H1 (cell line): Measurements from ENCODE around the gene EPHA8. TPM values are rescaled to one million over a fixed set of nuclear protein-coding genes. Genes with fewer than 3 reads are reported as not detected.

Experiments used
- CTCF ChIA-PET: fragments of 300-600 bp; sonication (Branson Sonifier 250); formaldehyde crosslinking; loops from one replicate; lab custom pipeline; 2021; ENCODE audit not compliant: partially characterized antibody; lab: Charles Lee
- POLR2A ChIA-PET: fragments of 300-600 bp; sonication (Branson Sonifier 250); formaldehyde crosslinking; loops from one replicate; lab custom pipeline; 2021; ENCODE audit warnings: inconsistent platforms; ENCODE audit not compliant: partially characterized antibody; lab: Charles Lee
- DNase-seq, 2 experiments: peaks; one replicate each; pipeline versions ENCODE4 v3.0.0 to v3.0.0-alpha.2; 2010 to 2022; ENCODE audit warnings: low spot score in 2 of 2, low read depth in 1 of 2, mixed read lengths in 1 of 2
- FAIRE-seq: peaks from 2 replicates; lab custom pipeline; 2011; peaks lifted over from hg19 to GRCh38; lab: Jason Lieb, UNC
- H2AFZ ChIP-seq: 2 replicates; pipeline ENCODE4 v1.8.1; 2012; ENCODE audit warnings: low read length, inconsistent platforms
- H2AK5ac ChIP-seq: 2 replicates; pipeline ENCODE4 v1.6.1; 2013; ENCODE audit warnings: low read depth, low read length
- H2BK120ac ChIP-seq: replicated peaks from 2 replicates; pipeline ENCODE3; 2013; ENCODE audit warnings: low read depth, low read length, inconsistent platforms
- H2BK12ac ChIP-seq: 2 replicates; pipeline ENCODE4 v1.6.1; 2013; ENCODE audit warnings: low read depth, low read length
- H2BK15ac ChIP-seq: 2 replicates; pipeline ENCODE4 v1.6.1; 2013; ENCODE audit warnings: low read length
- H2BK20ac ChIP-seq: 2 replicates; pipeline ENCODE4 v1.6.1; 2013; ENCODE audit warnings: low read length
- H2BK5ac ChIP-seq: 2 replicates; pipeline ENCODE4 v1.6.1; 2013; ENCODE audit warnings: low read depth, low read length
- H3K14ac ChIP-seq: 2 replicates; pipeline ENCODE4 v1.6.1; 2013; ENCODE audit warnings: inconsistent platforms; ENCODE audit not compliant: insufficient read length
- H3K18ac ChIP-seq: 2 replicates; pipeline ENCODE4 v1.6.1; 2013; ENCODE audit warnings: low read length; ENCODE audit errors: extremely low read depth
- H3K23ac ChIP-seq: 2 replicates; pipeline ENCODE4 v1.6.1; 2013; ENCODE audit warnings: inconsistent platforms; ENCODE audit not compliant: insufficient read length
- H3K23me2 ChIP-seq: 2 replicates; pipeline ENCODE4 v1.6.1; 2013; ENCODE audit warnings: low read depth, low read length
- H3K27ac ChIP-seq: 2 replicates; pipeline ENCODE4 v1.6.1; 2011; ENCODE audit warnings: low read depth, low read length, inconsistent platforms
- H3K27me3 ChIP-seq, 4 experiments: replicated peaks in 1 of 4; 1 replicate in 1 of 4; 2 replicates in 3 of 4; pipeline versions ENCODE4 v1.6.1 to v1.8.1; 2011 to 2013; ENCODE audit warnings: low read length in 3 of 4, mild to moderate bottlenecking in 3 of 4, inconsistent platforms in 2 of 4, mixed read lengths in 2 of 4, moderate library complexity in 1 of 4; ENCODE audit not compliant: control insufficient read depth in 3 of 4, insufficient read depth in 3 of 4; ENCODE audit errors: extremely low read depth in 1 of 4
- H3K36me3 ChIP-seq, 4 experiments: 2 replicates each; pipeline versions ENCODE4 v1.6.1 to v1.8.1; 2011 to 2013; ENCODE audit warnings: mild to moderate bottlenecking in 4 of 4, low read length in 3 of 4, moderate library complexity in 2 of 4, control low read depth in 1 of 4, inconsistent platforms in 1 of 4; ENCODE audit not compliant: insufficient read depth in 4 of 4, control insufficient read depth in 2 of 4
- H3K4ac ChIP-seq: replicated peaks from 2 replicates; pipeline ENCODE3; 2013; ENCODE audit warnings: low read length, low read depth, mixed read lengths, inconsistent platforms; ENCODE audit not compliant: insufficient read length
- H3K4me1 ChIP-seq, 4 experiments: replicated peaks in 1 of 4; 1 replicate in 1 of 4; 2 replicates in 3 of 4; pipeline versions ENCODE4 v1.6.1 to v1.8.1; 2011 to 2013; ENCODE audit warnings: low read length in 3 of 4, inconsistent platforms in 2 of 4, mixed read lengths in 1 of 4; ENCODE audit not compliant: insufficient read depth in 4 of 4, control insufficient read depth in 3 of 4
- H3K4me2 ChIP-seq, 2 experiments: 2 replicates each; pipeline versions ENCODE4 v1.6.1 to v1.8.1; 2011 to 2013; ENCODE audit warnings: low read depth in 2 of 2, low read length in 2 of 2, control low read depth in 1 of 2, inconsistent platforms in 1 of 2, mild to moderate bottlenecking in 1 of 2; ENCODE audit not compliant: insufficient read depth in 1 of 2
- H3K4me3 ChIP-seq, 4 experiments: fragments of 200-600, 300-600 bp in 1 of 4; sonication (generic), shearing (Covaris generic), sonication (Bioruptor Twin) in 1 of 4; 2 replicates each; pipeline versions ENCODE4 v1.5.1 to v1.8.1; 2011 to 2016; ENCODE audit warnings: low read length in 4 of 4, low read depth in 3 of 4, control low read depth in 2 of 4, inconsistent platforms in 2 of 4, mild to moderate bottlenecking in 2 of 4, mixed read lengths in 1 of 4, moderate library complexity in 1 of 4; ENCODE audit not compliant: insufficient read depth in 2 of 4; ENCODE audit errors: extremely low read depth in 1 of 4
- H3K56ac ChIP-seq: replicated peaks from 2 replicates; pipeline ENCODE3; 2013; ENCODE audit warnings: low read depth, mild to moderate bottlenecking, mixed read lengths, low read length, inconsistent platforms; ENCODE audit not compliant: insufficient read length
- H3K79me1 ChIP-seq: 2 replicates; pipeline ENCODE4 v1.6.1; 2013; ENCODE audit warnings: low read depth, low read length, control low read depth
- H3K79me2 ChIP-seq, 2 experiments: 2 replicates each; pipeline versions ENCODE4 v1.6.1 to v1.8.1; 2012 to 2013; ENCODE audit warnings: low read length in 2 of 2, mild to moderate bottlenecking in 2 of 2, inconsistent platforms in 1 of 2; ENCODE audit not compliant: insufficient read depth in 2 of 2, control insufficient read depth in 1 of 2
- H3K9ac ChIP-seq, 4 experiments: replicated peaks in 1 of 4; 1 replicate in 1 of 4; 2 replicates in 3 of 4; pipeline versions ENCODE4 v1.6.1 to v1.8.1; 2011 to 2013; ENCODE audit warnings: low read depth in 3 of 4, low read length in 3 of 4, control low read depth in 2 of 4, mild to moderate bottlenecking in 2 of 4, moderate library complexity in 2 of 4, inconsistent platforms in 1 of 4; ENCODE audit errors: extremely low read depth in 1 of 4
- H3K9me3 ChIP-seq, 2 experiments: 2 replicates each; pipeline versions ENCODE4 v1.6.1 to v1.8.1; 2012 to 2013; ENCODE audit warnings: mild to moderate bottlenecking in 2 of 2, moderate library complexity in 2 of 2, control low read depth in 1 of 2, inconsistent platforms in 1 of 2, low read depth in 1 of 2, low read length in 1 of 2, mixed read lengths in 1 of 2; ENCODE audit not compliant: insufficient read depth in 2 of 2
- H4K20me1 ChIP-seq, 2 experiments: replicated peaks in 1 of 2; 2 replicates each; pipeline versions ENCODE3 to v1.8.1; 2011 to 2013; ENCODE audit warnings: inconsistent platforms in 2 of 2, low read length in 2 of 2, mild to moderate bottlenecking in 1 of 2; ENCODE audit not compliant: insufficient read depth in 2 of 2, control insufficient read depth in 1 of 2
- H4K5ac ChIP-seq: 2 replicates; pipeline ENCODE4 v1.6.1; 2013; ENCODE audit warnings: low read length, low read depth, mixed read lengths, inconsistent platforms; ENCODE audit not compliant: insufficient read length
- H4K8ac ChIP-seq: 2 replicates; pipeline ENCODE4 v1.8.0; 2013; ENCODE audit warnings: mild to moderate bottlenecking, moderate library complexity, low read length, inconsistent platforms; ENCODE audit not compliant: insufficient read depth; ENCODE audit errors: extremely low read depth
- H4K91ac ChIP-seq: replicated peaks from 2 replicates; pipeline ENCODE3; 2013; ENCODE audit warnings: low read length, mixed read lengths, inconsistent platforms; ENCODE audit not compliant: insufficient read length
- CHD1 ChIP-seq: IDR thresholded peaks from 2 replicates; pipeline ENCODE4 v1.6.1; 2012; ENCODE audit warnings: low read depth, low read length, improper control_type of control experiment
- CHD2 ChIP-seq: IDR thresholded peaks from 2 replicates; pipeline ENCODE4 v1.6.1; 2012; ENCODE audit warnings: low read length, improper control_type of control experiment
- CTBP2 ChIP-seq: IDR thresholded peaks from 2 replicates; pipeline ENCODE4 v1.7.0; 2011; ENCODE audit warnings: borderline replicate concordance, mild to moderate bottlenecking, moderate library complexity, mixed read lengths, low read length; ENCODE audit not compliant: insufficient read depth, insufficient read length
- CTCF ChIP-seq, 3 experiments: IDR thresholded peaks; 1 replicate in 2 of 3; 2 replicates in 1 of 3; pipeline versions ENCODE4 v1.5.1 to v1.6.1; 2011; ENCODE audit warnings: low read length in 3 of 3, mild to moderate bottlenecking in 3 of 3, inconsistent platforms in 2 of 3, low read depth in 1 of 3, moderate library complexity in 1 of 3; ENCODE audit not compliant: insufficient read depth in 1 of 3; ENCODE audit errors: control extremely low read depth in 1 of 3
- KDM5A ChIP-seq: fragments of 200-600 bp; IDR thresholded peaks from 2 replicates; pipeline ENCODE4 v1.7.1; 2012; ENCODE audit warnings: mild to moderate bottlenecking, low read length, inconsistent platforms, mixed read lengths
- PHF8 ChIP-seq: fragments of 200-600 bp; sonication (generic); conservative IDR thresholded peaks from 2 replicates; pipeline ENCODE4 v1.7.1; 2012; ENCODE audit warnings: low read depth, mild to moderate bottlenecking, inconsistent platforms, low read length, moderate library complexity
- POLR2A ChIP-seq, 2 experiments: IDR thresholded peaks; 1 replicate in 1 of 2; 2 replicates in 1 of 2; pipeline ENCODE4 v1.6.1; 2011; ENCODE audit warnings: low read depth in 2 of 2, low read length in 2 of 2, mild to moderate bottlenecking in 2 of 2; ENCODE audit errors: control extremely low read depth in 1 of 2
- RXRA ChIP-seq: IDR thresholded peaks from 2 replicates; pipeline ENCODE4 v1.6.1; 2011; ENCODE audit warnings: low read depth, mild to moderate bottlenecking, low read length, moderate library complexity; ENCODE audit not compliant: insufficient read depth
- SP2 ChIP-seq: IDR thresholded peaks from 2 replicates; pipeline ENCODE4 v1.6.1; 2012; ENCODE audit warnings: mild to moderate bottlenecking, low read length, inconsistent platforms
- TBP ChIP-seq: IDR thresholded peaks from 2 replicates; pipeline ENCODE4 v1.6.1; 2011; ENCODE audit warnings: low read depth, low read length, improper control_type of control experiment
- TEAD4 ChIP-seq: IDR thresholded peaks from 2 replicates; pipeline ENCODE4 v1.6.1; 2012; ENCODE audit warnings: low read depth, low read length, inconsistent platforms, mixed read lengths
- WGBS, 2 experiments: shearing (Covaris generic) in 1 of 2; methylation state at CpG; one replicate each; pipeline versions ENCODE4 v1.1.6 to v1.1.7; 2013 to 2015; ENCODE audit warnings: low lambda C conversion rate in 2 of 2, mixed read lengths in 2 of 2, inconsistent platforms in 1 of 2, low coverage in 1 of 2, missing lambda C conversion rate in 1 of 2; ENCODE audit not compliant: insufficient replicate concordance in 2 of 2, insufficient coverage in 1 of 2, insufficient read length in 1 of 2; ENCODE audit errors: extremely low coverage in 1 of 2, missing lambda C conversion rate in 1 of 2; 5-methylcytosine and 5-hydroxymethylcytosine counted together
- polyA plus RNA-seq, 7 experiments: library from polyadenylated mRNA; depleted of rRNA in 3 of 7; stranded (reverse) in 5 of 7; unstranded in 2 of 7; fragments of >200 nt in 5 of 7; fragments of 200-250 nt in 2 of 7; gene quantifications; 1 replicate in 5 of 7; 2 replicates in 1 of 7; 4 replicates in 1 of 7; pipeline versions ENCODE4 v1.2.1 to v1.2.3, GENCODE V29; 2011 to 2013; ENCODE audit warnings: missing spikeins in 2 of 7, mixed read lengths in 2 of 7
- total RNA-seq: library from RNA; stranded (reverse); fragmentation: NEBNext Ultra II Directional; extraction: Animal tissue kit (Norgen Biotek cat#: 25700); gene quantifications from 2 replicates; pipeline ENCODE4 v1.2.1, GENCODE V29; 2021
- TF ChIP-seq, protein P1 (sequence below): IDR thresholded peaks from 2 replicates; pipeline ENCODE4 v1.6.1; 2012; ENCODE audit warnings: inconsistent platforms

Gene EPHA8
- total and polyA plus RNA-seq, 2 of the 8 experiments (the other 6 are each of a cell fraction or from before 2014, with no cell fraction given): 4.0 to 8.4 TPM

- Histone ChIP-seq H4K91ac (no peak overlapping the region), H3K4me2 (no peak overlapping the region), H3K4me3 (no peak overlapping the region), H3K36me3 (no peaks in the 10 kb centered on the region), H3K4ac (no peak overlapping the region), H3K14ac (no peak overlapping the region), H3K9ac (no peak overlapping the region), H4K20me1 (no peaks in the 10 kb centered on the region), H3K4me1 (peaks cover 0 to 10% (median 2%) of the 10 kb centered on the region in 4 experiments; a peak in 3 of 7 replicates), H3K27ac (no peak overlapping the region), H2AFZ (no peak overlapping the region), H2BK12ac (no peak overlapping the region), H3K27me3 (no peaks in the 10 kb centered on the region), H2BK120ac (no peak overlapping the region), H3K79me2 (no peaks in the 10 kb centered on the region)
- CTCF ChIA-PET: interaction anchor here (0.6 kb wide), 1 partner anchor 166 kb away, joined by 4 read pairs; no protein-coding TSS in a partner anchor
- no peak for FAIRE-seq
- TF ChIP-seq POLR2A (IDR thresholded peaks at IDR 0.05; ENCODE audit: control extremely low read depth in 1 of 2, low read depth in 2 of 2, low read length in 2 of 2) (no peak), KDM5A (no peak), CTBP2 (no peak), PHF8 (no peak), TBP (no peak), SP2 (no peak), CHD1 (no peak), CHD2 (no peak), CTCF (IDR thresholded peaks at IDR 0.05; ENCODE audit: control extremely low read depth in 1 of 3, insufficient read depth in 1 of 3, low read depth in 1 of 3, low read length in 3 of 3) (no peak), TEAD4 (no peak), RXRA (no peak)
- TF ChIP-seq, protein P1, sequence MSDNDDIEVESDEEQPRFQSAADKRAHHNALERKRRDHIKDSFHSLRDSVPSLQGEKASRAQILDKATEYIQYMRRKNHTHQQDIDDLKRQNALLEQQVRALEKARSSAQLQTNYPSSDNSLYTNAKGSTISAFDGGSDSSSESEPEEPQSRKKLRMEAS: no peak
- TF ChIP-seq, all 59 proteins: peak for 0
- no peak overlapping the region for H3K23ac ChIP-seq
- H2BK15ac ChIP-seq: no peak overlapping the region
- H4K5ac ChIP-seq: no peak overlapping the region
- DNase-seq: no peak
- H3K9me3 ChIP-seq: no peaks in the 10 kb centered on the region
- no peak overlapping the region for H2BK5ac ChIP-seq
- H3K56ac ChIP-seq: no peak overlapping the region
- H3K18ac ChIP-seq: no peak overlapping the region
- 85% methylated on average over 7 of the region's 7 CpGs; no CpG with 5 or more reads in 1 of the 2 experiments for WGBS, 2 experiments
- H3K23me2 ChIP-seq: peaks cover 5% of the 10 kb centered on the region; the same call in 1 of the 2 replicates
- POLR2A ChIA-PET: interaction anchor here (0.7 to 1.2 kb wide), 2 partner anchors 19 to 23 kb away, joined by 3 read pairs; no protein-coding TSS in a partner anchor
- no peak overlapping the region for H2AK5ac ChIP-seq
- H4K8ac ChIP-seq: peak overlapping the region; percentile 38; the same call in 1 of the 2 replicates
- no peak overlapping the region for H2BK20ac ChIP-seq
- no peaks in the 10 kb centered on the region for H3K79me1 ChIP-seq
Measured at GRCh38 chr1:22595108-22595507, 31.8 kb downstream of the EPHA8 start.
